Endothelial cell of umbilical vein (primary cell): Measurements from ENCODE around the gene LTBP2. TPM values are rescaled to one million over a fixed set of nuclear protein-coding genes. Genes with fewer than 3 reads are reported as not detected.

ENCODE experiments used
- BruUV-seq: library from RNA; stranded (reverse); fragments of 400-500 nt; replicated peaks from 2 replicates; lab custom pipeline; 2021; lab: Mats Ljungman, UMichigan
- CTCF ChIA-PET: fragments of 300-600, 350-600 bp; sonication (Branson Sonifier 250); formaldehyde crosslinking; loops from one replicate; lab custom pipeline; 2021; ENCODE audit warnings: antibody characterized with exemption, inconsistent platforms; lab: Charles Lee
- POLR2A ChIA-PET: fragments of 300-600, 350-600 bp; sonication (Branson Sonifier 250); formaldehyde crosslinking; loops from one replicate; lab custom pipeline; 2021; ENCODE audit warnings: antibody characterized with exemption, inconsistent platforms; lab: Charles Lee
- DNase-seq: peaks from one replicate; pipeline ENCODE4 v3.0.0-alpha.2; 2011; ENCODE audit warnings: low read depth, low spot score
- FAIRE-seq: peaks from 2 replicates; lab custom pipeline; 2011; peaks lifted over from hg19 to GRCh38; lab: Jason Lieb, UNC
- H2AFZ ChIP-seq: 2 replicates; pipeline ENCODE4 v1.6.0; 2012; ENCODE audit warnings: low read depth, low read length, control low read depth, inconsistent platforms
- H3K27ac ChIP-seq: 2 replicates; pipeline ENCODE4 v1.5.1; 2011; ENCODE audit warnings: low read depth, mild to moderate bottlenecking, control low read depth, low read length, moderate library complexity; ENCODE audit not compliant: insufficient read depth
- H3K27me3 ChIP-seq, 2 experiments: 2 replicates each; pipeline versions ENCODE4 v1.6.0 to v1.6.1; 2011; ENCODE audit warnings: low read length in 2 of 2, mixed read lengths in 1 of 2; ENCODE audit not compliant: control insufficient read depth in 2 of 2, insufficient read depth in 2 of 2
- H3K36me3 ChIP-seq, 2 experiments: 2 replicates in 1 of 2; 3 replicates in 1 of 2; pipeline ENCODE4 v1.5.1; 2011; ENCODE audit warnings: low read length in 2 of 2, mild to moderate bottlenecking in 1 of 2, moderate library complexity in 1 of 2; ENCODE audit not compliant: control insufficient read depth in 2 of 2, insufficient read depth in 2 of 2; ENCODE audit errors: extremely low read depth in 1 of 2
- H3K4me1 ChIP-seq: 3 replicates; pipeline ENCODE4 v1.5.1; 2011; ENCODE audit warnings: mild to moderate bottlenecking, low read length; ENCODE audit not compliant: control insufficient read depth, insufficient read depth; ENCODE audit errors: extremely low read depth
- H3K4me2 ChIP-seq: 2 replicates; pipeline ENCODE4 v1.6.1; 2011; ENCODE audit warnings: low read length, control low read depth, mixed read lengths; ENCODE audit not compliant: insufficient read depth
- H3K4me3 ChIP-seq, 3 experiments: fragments of 200-600 bp in 1 of 3; sonication (generic), shearing (Covaris generic) in 1 of 3; replicated peaks in 1 of 3; 2 replicates each; pipeline ENCODE4 v1.5.1; 2011 to 2016; ENCODE audit warnings: control low read depth in 3 of 3, low read length in 3 of 3, mild to moderate bottlenecking in 2 of 3, inconsistent platforms in 1 of 3, low read depth in 1 of 3, moderate library complexity in 1 of 3; ENCODE audit not compliant: insufficient read depth in 1 of 3
- H3K79me2 ChIP-seq: 2 replicates; pipeline ENCODE4 v1.6.0; 2012; ENCODE audit warnings: low read length, inconsistent platforms; ENCODE audit not compliant: control insufficient read depth, insufficient read depth
- H3K9ac ChIP-seq: replicated peaks from 2 replicates; pipeline ENCODE3; 2011; ENCODE audit warnings: low read length, control low read depth; ENCODE audit not compliant: insufficient read depth; ENCODE audit errors: extremely low read depth
- H3K9me1 ChIP-seq: replicated peaks from 3 replicates; pipeline ENCODE4 v1.6.0; 2011; ENCODE audit warnings: mild to moderate bottlenecking, low read length; ENCODE audit not compliant: control insufficient read depth, insufficient read depth; ENCODE audit errors: extremely low read depth
- H3K9me3 ChIP-seq: replicated peaks from 2 replicates; pipeline ENCODE4 v1.5.1; 2012; ENCODE audit warnings: low read length, inconsistent platforms; ENCODE audit not compliant: control insufficient read depth, insufficient read depth
- H4K20me1 ChIP-seq: replicated peaks from 2 replicates; pipeline ENCODE3; 2011; ENCODE audit warnings: mild to moderate bottlenecking, low read length; ENCODE audit not compliant: control insufficient read depth, insufficient read depth; ENCODE audit errors: extremely low read depth
- CTCF ChIP-seq, 2 donors: IDR thresholded peaks; 1 replicate in 1 of 2; 2 replicates in 1 of 2; pipeline ENCODE4 v1.5.1; 2011; ENCODE audit warnings: low read length in 2 of 2, mild to moderate bottlenecking in 2 of 2, moderate library complexity in 2 of 2, control low read depth in 1 of 2, inconsistent platforms in 1 of 2, low read depth in 1 of 2; ENCODE audit not compliant: insufficient read depth in 1 of 2; ENCODE audit errors: extremely low read depth in 1 of 2
- EZH2 ChIP-seq: IDR thresholded peaks from 2 replicates; pipeline ENCODE4 v1.6.1; 2012; ENCODE audit warnings: borderline replicate concordance, low read depth, mild to moderate bottlenecking, moderate library complexity, low read length, inconsistent platforms; ENCODE audit not compliant: severe bottlenecking
- FOS ChIP-seq: IDR thresholded peaks from 2 replicates; pipeline ENCODE4 v1.6.1; 2011; ENCODE audit warnings: mild to moderate bottlenecking, low read length, moderate library complexity, borderline replicate concordance; ENCODE audit not compliant: insufficient read depth
- GATA2 ChIP-seq: IDR thresholded peaks from 2 replicates; pipeline ENCODE4 v1.7.0; 2011; ENCODE audit warnings: low read depth, mild to moderate bottlenecking, moderate library complexity, mixed read lengths, low read length; ENCODE audit not compliant: insufficient read length, insufficient read depth
- JUN ChIP-seq: IDR thresholded peaks from 2 replicates; pipeline ENCODE4 v1.6.1; 2011; ENCODE audit warnings: borderline replicate concordance, low read depth; ENCODE audit not compliant: insufficient read length, insufficient read depth
- MYC ChIP-seq: IDR thresholded peaks from one replicate; pipeline ENCODE4 v1.6.1; 2011; ENCODE audit warnings: mild to moderate bottlenecking, low read depth, low read length
- POLR2A ChIP-seq: IDR thresholded peaks from 2 replicates; pipeline ENCODE4 v1.6.1; 2012; ENCODE audit warnings: low read depth, mild to moderate bottlenecking, control low read depth, low read length
- POLR2AphosphoS5 ChIP-seq: IDR thresholded peaks from 2 replicates; pipeline ENCODE4 v1.6.1; 2012; ENCODE audit warnings: low read depth, mild to moderate bottlenecking, control low read depth, low read length, moderate library complexity; ENCODE audit not compliant: insufficient read depth
- dilution Hi-C: fragments of 300-500 bp; cut with MboI; formaldehyde crosslinking; loops from one replicate; pipeline ENCODE4 v1.15.0; 2019; ENCODE audit warnings: low sequenced_read_pairs; ENCODE audit not compliant: extremely low pct_ligation_motif_present
- intact Hi-C: fragments of 100-400 bp; cut with micrococcal nuclease; formaldehyde crosslinking; loops from one replicate; pipeline ENCODE4 v1.10.0; 2022
- polyA plus RNA-seq, 4 experiments: library from polyadenylated mRNA; depleted of rRNA in 3 of 4; stranded (reverse) in 3 of 4; unstranded in 1 of 4; fragments of >200 nt; gene quantifications; 2 replicates each; pipeline versions ENCODE4 v1.2.1 to v1.2.3, GENCODE V29; 2011 to 2012; ENCODE audit warnings: missing spikeins in 1 of 4
- total RNA-seq: library from RNA; stranded (reverse); gene quantifications from 2 replicates; pipeline ENCODE4 v1.2.3, GENCODE V29; 2021
- TF ChIP-seq, protein P1 (sequence below): IDR thresholded peaks from 2 replicates; pipeline ENCODE4 v1.6.1; 2011; ENCODE audit not compliant: insufficient read depth, insufficient read length

Gene LTBP2
- total and polyA plus RNA-seq, 2 donors (not counting 3 experiments of a cell fraction or from before 2014, with no cell fraction given), result 209 to 268 TPM

DNA sequence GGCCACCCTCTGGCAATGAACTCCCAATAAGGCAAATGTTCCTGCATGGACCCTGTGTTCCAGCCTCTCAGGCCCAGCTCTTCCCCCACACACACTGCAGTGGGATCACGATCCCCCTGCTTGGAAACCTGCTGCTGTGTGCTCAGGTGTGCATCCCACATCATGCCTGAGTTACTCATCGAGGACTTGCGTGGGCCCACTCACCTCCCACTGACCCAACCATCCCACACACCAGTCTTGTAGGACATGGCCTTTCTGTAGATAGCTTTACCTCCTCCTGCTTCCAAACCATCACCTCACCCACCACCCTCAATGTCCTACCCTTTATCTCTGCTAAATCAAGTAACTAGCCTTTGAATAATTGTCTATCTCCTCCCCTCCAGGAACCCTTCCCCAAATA is 143.5 kb downstream of the LTBP2 start:
- DNase-seq, result no peak
- dilution Hi-C loops (no loop called here), intact Hi-C loops (no loop called here)
- no peak overlapping the region for H3K27ac ChIP-seq
- ChIA-PET CTCF (no interaction called here), POLR2A (no interaction called here)
- H3K4me1 ChIP-seq, result no peaks in the 10 kb centered on the region
- BruUV-seq, result no TSS peak
- TF ChIP-seq JUN (no peak), GATA2 (no peak), EZH2 (no peak), MYC (no peak), FOS (no peak), POLR2AphosphoS5 (no peak), POLR2A (no peak), CTCF (IDR thresholded peaks at IDR 0.05; ENCODE audit: extremely low read depth in 1 of 2, insufficient read depth in 1 of 2, low read depth in 1 of 2, low read length in 2 of 2) (no peak)
- TF ChIP-seq, protein P1, sequence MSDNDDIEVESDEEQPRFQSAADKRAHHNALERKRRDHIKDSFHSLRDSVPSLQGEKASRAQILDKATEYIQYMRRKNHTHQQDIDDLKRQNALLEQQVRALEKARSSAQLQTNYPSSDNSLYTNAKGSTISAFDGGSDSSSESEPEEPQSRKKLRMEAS, result no peak
- no peak overlapping the region for H3K4me3 ChIP-seq
- no peaks in the 10 kb centered on the region for H3K36me3 ChIP-seq
- no peak overlapping the region for H3K9ac ChIP-seq
- no peaks in the 10 kb centered on the region for H3K79me2 ChIP-seq
- H4K20me1 ChIP-seq, result no peaks in the 10 kb centered on the region
- no peak for FAIRE-seq
- H2AFZ ChIP-seq, result no peak overlapping the region
- H3K4me2 ChIP-seq, result no peak overlapping the region
- peaks cover 0 to 3% of the 10 kb centered on the region in 2 experiments for H3K27me3 ChIP-seq
- no peaks in the 10 kb centered on the region for H3K9me1 ChIP-seq
- no peaks in the 10 kb centered on the region for H3K9me3 ChIP-seq
